NCI-H446 (cell line): Measurements from ENCODE around the gene SYT4.
"Not testable (repeated sequence)": the region's sequence is repeated elsewhere in the genome, so short reads cannot be mapped to it uniquely, and the experiment has no call there.

Experiments
- DNase-seq, 2 experiments: peaks; one replicate each; lab custom pipeline; 2025; lab: John Stamatoyannopoulos, UW

SYT4 gene, protein sequence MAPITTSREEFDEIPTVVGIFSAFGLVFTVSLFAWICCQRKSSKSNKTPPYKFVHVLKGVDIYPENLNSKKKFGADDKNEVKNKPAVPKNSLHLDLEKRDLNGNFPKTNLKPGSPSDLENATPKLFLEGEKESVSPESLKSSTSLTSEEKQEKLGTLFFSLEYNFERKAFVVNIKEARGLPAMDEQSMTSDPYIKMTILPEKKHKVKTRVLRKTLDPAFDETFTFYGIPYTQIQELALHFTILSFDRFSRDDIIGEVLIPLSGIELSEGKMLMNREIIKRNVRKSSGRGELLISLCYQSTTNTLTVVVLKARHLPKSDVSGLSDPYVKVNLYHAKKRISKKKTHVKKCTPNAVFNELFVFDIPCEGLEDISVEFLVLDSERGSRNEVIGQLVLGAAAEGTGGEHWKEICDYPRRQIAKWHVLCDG

DNA sequence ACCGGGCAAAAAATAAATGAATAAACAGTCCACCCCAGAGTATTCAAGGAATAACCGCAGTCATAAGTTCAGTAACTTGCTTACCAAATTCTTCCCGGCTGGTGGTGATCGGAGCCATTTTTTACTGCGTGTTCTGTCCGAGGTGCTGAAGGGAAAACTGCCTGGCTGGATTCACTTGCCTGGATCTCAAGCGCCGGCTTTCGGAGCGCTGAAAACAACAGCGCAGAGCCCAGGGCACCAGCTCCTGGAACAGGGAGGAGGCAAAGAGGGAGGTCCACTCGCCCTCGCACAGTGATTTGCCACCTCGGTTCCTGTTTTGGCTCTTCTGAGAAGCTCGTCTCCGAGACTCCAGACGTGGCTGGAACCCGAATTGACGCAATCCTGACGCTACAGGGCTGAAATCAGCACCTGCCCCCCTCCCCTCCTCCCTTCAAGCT is at the start of gene SYT4:
Gene SYT4, minus strand, starts transcription at position 327 of the 437 bp plus-strand sequence. Its CDS starts 209 bp downstream, at position 118.
- peak; percentile 73 to 89 for DNase-seq

DNA sequence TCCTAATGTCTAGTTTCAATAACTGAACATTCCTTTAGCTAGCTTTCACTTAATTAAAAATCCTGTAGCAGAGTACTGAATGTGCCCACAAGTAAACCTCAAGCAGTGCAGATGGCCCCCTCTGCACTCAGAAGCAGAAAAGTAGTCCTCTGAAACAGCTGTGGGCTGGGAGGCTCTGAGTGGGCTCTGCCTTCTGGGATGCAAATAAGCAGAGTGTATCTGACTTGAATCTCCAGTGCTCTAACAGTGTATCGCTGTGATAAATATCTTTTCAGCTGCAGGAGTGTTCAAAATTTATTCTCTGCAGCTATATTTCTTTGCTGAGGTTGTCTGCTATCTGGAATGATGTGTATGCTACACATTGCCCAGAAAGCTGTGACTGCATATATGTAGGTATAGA is 44.8 kb upstream of the SYT4 start:
- DNase-seq, result no peak

DNA sequence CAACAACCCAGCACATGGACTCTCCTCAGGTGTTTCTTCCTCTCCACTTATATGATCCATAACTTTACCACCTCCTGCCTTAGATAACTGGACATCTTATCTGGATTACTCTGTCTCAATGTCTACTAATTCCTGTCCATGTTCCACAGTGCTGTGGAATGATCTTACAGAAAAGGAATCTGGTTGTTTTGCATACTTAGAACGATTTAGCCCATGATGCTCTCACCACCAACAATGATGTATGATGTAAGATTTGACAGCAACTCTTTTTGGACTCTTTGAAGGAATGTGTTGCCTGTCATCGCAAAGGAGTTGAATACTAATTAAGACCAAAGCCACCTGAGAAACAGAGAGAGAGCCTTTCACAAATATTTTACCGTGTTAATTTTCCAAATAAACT is 37.7 kb upstream of the SYT4 start:
- DNase-seq, result no peak

DNA sequence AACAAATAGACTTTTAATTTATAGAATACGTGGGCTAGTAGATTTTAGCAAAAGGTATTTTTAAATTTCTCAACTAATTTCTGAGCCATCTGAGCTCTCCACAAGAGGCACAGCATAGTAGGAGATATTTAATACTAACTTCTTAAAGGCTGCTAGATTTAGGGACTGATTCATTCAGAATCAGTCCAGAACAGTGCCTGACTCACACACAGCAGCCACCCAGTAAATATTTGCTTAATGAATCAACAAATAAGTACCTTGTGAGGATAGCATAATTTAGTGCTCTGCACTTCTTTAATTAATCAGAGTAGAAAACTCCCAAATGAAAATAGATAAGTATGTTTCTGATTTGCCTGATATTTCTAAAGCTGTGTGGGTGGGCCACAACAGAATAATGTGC is 35.6 kb upstream of the SYT4 start:
- DNase-seq, result no peak

DNA sequence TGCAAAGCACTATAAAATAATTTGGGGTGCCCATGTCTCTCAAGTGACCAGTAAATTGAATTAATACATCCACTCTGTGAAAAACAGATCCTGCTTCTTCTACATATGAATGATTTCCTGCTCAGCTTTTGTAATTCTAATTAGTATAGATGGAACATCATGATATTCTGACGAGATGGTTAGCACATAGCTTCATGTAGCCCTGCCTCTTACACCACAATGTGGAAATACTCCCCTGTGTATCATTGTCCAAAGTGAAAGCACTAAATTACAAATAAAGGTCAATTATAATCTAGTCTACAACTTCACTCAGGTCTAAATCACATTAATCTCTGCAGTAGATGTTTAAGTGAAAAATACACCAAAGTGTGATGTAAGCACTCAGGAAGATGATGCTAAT is 32.9 kb upstream of the SYT4 start:
- no peak for DNase-seq

DNA sequence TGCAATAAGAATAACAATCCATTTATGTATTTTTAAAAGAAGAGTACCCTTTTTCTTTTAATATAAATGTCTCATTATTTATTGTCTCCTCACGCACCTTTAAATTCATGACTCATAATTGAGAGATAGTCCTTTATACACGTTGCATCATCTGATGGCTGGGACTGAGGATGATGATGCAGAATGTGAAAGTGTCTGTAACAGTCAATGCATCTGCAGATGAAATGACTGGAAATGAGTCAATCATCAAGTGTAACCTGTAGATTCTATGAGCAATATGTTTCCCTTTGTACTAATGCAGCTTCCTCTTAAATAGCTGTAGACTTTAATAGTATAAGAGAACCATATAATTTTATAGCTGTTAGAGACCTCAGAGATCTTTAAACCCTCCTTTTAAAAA is 26.1 kb upstream of the SYT4 start:
- no peak for DNase-seq

DNA sequence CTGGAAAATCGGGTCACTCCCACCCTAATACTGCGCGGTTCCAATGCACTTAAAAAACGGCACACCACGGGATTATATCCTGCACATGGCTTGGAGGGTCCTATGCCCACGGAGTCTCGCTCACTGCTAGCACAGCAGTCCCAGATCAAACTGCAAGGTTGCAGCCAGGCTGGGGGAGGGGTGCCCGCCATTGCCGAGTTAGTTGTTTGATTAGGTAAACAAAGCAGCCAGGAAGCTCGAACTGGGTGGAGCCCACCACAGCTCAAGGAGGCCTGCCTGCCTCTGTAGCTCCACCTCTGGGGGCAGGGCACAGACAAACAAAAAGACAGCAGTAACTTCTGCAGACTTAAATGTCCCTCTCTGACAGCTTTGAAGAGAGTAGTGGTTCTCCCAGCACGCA is 8.9 kb upstream of the SYT4 start:
- DNase-seq, result not testable (repeated sequence)

DNA sequence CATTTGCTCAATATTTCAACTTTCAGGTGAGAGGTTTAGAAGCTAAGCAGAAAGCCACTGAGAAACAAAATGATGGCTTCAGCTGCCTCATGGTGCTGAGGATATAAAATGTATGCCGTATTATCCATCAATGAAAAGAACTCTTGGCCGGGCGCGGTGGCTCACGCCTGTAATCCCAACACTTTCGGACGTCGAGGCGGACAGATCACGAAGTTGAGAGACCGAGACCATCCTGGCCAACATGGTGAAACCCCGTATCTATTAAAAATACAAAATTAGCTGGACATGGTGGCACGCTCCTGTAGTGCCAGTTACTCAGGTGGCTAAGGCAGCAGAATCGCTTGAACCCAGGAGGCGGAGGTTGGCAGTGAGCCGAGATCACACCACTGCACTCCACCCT is 6.0 kb upstream of the SYT4 start:
- DNase-seq, result no peak

DNA sequence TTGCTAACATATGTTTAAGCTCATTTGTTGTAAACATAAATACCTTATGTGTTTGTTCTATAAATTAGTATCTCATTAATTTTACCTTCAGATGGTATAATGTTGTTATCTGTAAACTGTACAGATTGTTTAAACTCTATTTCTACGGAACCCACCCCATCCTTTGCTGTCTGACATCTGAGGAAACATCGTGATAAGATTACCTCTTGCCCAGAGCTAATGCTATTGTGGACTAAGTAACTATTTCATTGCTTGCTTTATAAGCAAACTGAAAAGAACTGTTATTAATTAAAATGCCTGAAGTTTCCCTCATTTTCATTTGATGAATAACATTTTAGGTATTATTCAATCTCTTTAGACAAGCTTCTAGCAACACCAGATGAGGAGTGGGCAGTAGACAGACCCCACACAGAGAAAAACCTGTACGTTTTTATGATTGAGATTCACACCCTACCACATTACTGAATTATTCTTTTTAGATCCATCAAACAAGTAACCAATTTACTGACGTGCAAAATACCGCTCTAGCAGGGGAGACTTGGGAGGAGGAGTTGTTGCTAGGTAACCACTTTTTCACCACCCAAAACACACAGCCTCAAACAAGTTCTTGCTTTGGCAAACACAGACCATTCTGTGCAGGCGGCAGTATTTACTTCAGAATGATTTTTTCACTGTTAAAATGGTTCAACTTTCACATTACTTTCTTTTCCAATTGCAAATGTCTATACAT is 1.9 kb upstream of the SYT4 start:
- DNase-seq, result peak; percentile 86 to 88

DNA sequence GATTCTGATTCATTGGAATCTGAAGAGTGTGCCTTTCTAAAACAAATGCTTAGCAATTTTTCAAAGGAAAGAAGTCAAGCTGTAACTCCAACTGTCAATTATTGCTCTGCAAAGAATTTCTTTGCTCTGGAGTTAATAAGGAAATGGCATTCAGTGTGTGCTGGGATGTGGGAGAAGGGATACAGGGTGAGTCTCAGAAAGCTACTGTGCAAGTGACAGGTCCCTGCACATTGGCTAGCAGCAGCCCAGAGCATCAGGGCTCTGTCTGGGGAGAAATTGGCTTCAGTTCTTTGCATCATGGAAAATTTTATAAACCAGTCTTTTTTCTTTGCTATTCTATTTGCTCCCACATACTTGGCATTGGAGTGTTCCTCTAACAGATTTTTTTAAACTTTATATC is 1.1 kb upstream of the SYT4 start:
- DNase-seq, result peak in 1 of 2 experiments; percentile 22

DNA sequence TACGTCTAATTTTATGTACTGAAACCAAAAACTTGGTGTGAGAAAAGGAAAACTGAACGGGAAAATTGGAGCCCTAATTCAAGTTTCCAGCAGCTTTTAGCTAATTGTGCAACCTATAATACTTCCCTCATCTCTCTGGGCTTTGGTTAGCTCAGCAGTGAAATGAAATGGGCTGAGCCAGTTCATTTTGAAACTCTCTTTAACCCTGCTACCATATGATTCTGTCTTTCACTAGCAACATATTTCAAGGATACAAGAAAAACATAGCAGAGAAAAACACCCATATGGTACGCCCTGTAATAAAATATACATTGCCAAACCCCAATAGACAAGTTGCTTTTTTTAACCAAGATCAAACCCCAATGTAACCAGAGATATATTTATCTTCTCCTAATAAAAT is 799 bp downstream of the SYT4 start:
- DNase-seq, result peak in 1 of 2 experiments; percentile 5

DNA sequence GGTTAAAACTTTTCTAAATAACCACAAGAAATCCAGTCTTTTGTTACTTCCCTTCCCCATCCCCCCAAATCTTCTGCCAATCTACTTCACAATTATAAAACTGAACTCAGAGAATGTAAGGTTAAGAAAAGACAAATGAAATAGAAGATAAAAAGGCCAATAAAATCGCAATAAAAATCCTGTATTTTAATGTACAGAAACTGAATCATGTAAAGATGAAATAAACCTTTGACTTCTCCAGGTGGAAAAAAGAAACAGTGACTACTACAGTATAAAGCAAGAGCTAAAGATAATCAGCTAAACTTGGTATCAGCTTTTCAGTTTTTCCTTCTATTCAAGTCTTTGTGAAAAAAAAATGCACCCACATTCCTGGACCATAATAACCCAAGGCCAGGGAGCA is 1.7 kb downstream of the SYT4 start:
- no peak for DNase-seq

DNA sequence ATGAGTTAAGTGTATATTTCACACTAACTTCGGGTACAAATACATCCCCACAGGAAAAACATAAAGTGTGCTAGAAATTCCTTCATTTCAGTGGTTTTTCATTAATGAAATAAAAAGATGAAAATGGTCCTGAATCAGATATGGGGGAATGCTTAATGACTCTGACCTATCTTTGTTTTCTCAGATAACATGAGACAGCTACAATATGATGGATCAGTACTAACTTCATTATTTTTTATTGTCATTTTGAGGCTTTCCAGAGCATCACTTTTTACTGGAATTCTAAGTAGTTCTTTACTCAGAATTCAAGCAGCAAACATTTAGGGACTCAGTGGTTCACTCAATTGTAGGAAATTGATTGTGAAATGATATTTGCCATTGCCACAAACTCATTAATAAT is 2.8 kb downstream of the SYT4 start:
- no peak for DNase-seq

DNA sequence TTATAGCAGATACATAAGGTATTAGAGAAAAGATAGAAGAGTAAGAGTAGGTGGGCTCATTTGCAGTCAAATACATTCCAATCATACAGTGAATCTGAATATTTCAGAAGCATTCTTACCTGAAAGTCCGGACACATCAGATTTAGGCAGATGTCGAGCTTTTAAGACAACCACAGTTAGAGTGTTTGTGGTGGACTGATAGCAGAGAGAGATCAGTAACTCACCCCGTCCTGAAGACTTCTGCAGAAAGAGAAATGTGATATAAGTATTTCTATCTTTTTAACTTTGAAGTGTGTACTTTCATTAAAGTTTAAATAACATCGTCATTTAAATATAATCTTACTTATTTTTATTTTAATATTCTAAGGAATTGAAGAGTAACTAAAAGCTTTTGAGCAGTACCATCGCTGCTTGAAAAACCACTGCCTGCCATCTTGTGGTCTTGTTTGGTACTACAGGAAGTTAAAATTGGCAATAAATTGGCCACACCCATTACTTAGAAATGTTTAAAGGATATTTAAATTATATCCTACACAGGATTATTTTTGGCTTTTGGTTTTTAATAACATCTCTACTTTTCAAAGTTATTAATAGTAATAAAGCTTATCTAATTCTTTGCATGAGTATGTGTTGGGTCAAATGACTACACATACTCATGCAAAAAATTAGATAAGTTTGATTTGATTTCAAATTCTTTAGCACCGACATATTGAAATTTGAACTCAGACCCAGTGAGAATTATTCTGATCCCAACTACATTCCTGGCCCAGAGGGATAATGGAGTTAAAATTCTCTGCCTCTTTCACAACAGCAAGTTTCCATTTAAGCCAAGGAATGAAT is 5.5 kb downstream of the SYT4 start:
- peak; percentile 6 to 68 for DNase-seq

DNA sequence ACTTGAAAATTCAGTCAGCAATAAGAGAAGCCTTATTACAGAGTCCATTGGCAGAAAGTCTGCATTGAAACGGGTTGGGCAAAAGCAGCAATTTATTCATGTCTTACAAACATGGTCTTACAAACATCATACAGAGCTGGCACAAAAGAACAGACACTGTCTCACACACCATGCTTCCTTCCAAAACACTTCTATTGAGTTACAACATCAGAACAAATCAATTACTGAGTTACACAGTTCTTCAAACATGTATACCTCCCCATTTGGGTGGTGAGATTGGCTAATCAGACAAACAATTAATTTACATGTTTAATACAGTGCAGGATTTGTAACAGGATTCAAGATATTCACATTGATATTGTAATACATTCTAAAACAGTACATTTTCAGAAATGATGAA is 9.5 kb downstream of the SYT4 start:
- no peak for DNase-seq

DNA sequence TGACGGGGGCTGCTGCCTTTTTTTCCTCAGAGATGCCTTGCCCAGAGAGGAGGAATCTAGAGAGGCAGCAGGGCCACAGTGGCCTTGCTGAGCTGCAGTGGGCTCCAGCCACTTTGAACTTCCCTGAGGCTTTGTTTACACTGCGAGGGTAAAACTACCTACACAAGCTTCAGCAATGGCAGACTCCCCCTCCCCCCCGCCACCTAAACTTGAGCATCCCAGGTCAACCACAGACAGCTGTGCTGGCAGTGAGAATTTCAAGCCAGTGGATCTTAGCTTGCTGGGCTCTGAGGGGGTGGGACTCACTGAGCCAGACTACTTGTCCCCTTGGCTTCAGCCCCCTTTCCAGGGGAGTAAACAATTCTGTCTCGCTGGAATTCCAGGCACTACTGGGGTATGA is 11.8 kb downstream of the SYT4 start:
- no peak for DNase-seq

DNA sequence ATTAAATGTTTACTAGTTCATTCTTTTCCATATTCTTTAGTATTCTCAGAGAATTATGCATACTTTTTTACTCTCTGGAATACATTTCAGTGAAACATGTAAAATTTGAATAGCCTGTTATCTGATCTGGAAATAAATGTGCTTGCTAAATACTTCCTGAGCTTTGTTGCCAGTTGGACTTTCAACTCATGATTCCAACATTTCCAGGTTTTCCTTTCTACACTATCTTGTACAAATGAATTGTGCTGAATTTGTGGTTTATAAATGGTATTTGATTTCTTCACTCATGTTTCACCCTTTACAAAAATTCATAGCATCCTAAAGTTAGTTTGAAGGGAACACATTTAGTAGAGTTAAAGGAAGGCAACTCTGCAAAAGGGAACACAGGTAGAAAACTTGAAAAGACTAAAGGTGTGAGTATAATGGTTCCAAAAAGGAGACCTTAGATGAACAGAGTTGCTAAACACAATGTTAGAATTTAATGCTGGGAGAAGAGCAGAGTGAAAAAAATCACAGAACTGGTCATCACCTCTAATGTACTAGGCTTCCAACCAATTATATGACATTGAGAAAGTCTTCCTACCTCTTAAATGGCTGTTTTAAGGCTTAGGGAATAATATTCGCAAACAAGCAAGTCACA is 28.6 kb downstream of the SYT4 start:
- no peak for DNase-seq

DNA sequence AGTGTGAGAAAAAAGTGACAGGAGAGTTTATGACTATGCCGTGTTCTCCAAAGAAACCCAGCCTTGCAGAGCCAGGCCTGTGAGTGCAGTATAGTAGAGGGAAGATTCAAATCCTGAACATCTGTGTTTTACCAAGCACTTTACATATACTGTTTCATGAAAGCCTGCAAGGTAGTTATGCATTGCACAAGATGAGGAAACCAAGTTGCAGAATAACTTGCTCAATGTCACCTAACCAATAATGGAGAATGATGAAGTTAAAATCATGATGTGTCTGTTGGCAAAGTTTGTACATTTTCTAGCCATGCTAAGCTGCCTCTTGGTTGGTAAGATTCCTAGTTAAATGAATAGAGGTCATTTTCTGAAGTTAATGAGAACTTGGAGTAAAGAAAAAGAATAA is 29.3 kb downstream of the SYT4 start:
- DNase-seq, result no peak

DNA sequence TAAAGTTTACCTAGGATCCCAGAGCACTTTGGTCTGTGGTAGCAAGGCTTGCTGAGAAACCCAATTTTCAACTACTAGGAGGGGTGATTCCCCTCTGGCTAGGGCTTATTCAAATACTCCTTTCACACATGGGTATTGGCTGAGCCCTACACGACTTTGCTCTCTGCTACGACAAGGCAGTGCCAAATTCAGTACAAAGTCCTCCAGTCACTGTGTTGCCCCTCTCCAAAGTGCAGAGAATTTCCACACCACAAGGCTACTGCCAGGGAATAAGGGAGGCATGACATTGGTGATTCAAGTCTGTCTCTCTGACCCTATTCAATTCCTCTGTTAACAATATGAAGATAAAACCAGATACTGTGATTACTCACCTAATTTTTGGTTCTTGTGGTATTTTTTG is 38.9 kb downstream of the SYT4 start:
- DNase-seq, result no peak

DNA sequence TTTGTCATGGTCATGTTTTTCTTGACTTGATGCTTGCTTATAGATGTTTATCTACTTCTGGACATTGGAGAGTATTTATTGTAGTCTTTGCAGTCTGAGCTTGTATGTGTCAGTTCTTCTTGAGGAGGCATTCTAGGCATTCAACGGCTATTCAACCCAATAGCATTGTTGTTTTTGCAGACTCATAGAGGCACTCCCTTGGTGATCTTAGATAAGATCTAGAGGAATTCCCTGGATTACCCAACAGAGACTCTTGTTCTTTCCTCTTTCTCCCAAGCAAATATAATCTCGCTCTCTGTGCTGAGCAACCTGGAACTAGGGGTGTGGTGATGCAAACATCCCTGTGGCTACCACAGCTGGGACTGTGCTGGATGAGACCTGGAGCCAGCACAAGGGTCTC is 40.4 kb downstream of the SYT4 start:
- no peak for DNase-seq

DNA sequence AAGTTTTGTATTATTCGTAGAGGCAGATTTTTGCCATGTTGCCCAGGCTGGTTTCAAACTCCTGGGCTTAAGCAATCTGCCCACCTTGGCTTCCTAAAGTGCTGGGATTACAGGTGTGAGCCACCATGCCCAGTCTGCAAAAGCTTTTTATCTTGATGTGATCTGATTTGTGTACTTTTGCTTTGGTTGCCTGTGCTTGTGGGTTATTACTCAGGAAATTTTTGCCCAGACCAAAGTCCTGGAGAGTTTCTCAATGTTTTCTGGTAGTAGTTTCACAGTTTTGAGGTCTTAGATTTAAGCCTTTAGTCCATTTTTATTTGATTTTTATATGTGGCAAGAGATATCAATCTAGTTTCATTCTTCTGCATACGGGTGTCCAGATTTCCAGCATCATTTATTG is 42.4 kb downstream of the SYT4 start:
- DNase-seq, result no peak

DNA sequence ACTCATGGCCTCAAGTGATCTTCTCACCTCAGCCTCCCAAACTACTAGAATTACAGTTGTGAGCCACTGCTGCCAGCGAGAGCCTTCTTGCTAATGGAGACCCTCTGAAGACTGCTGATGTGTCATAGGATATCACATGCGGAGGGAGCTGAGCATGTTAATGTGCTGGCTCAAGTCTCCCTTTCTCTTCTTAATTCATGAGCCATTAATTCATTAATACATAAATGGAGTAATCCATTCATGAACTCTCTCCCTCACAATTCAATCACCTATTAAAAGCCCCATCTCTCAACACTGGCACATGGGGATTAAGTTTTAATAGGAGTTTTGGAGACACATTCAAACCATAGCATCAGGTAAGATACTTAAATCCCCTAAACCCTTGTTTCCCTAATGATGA is 54.8 kb downstream of the SYT4 start:
- no peak for DNase-seq
